ENCODE data around the gene THOC6. TPM values are rescaled to one million over a fixed set of nuclear protein-coding genes. Genes with fewer than 3 reads are reported as not detected.
A peak's percentile ranks its signal among the peaks of the same experiment; 100 is the strongest.

The THOC6 gene
- total RNA-seq, 1 donor from 2014 or later, result 29.4 TPM

- no peak for DNase-seq (ENCODE audit: low spot score)
Measured at GRCh38 chr16:2991566-2992261, 32.1 kb upstream of the THOC6 start.

GRCh38 chr16:2992383-2993081, 31.3 kb upstream of the THOC6 start:
- DNase-seq (ENCODE audit: low spot score), result no peak

- DNase-seq (ENCODE audit: low spot score), result no peak
Measured at GRCh38 chr16:2996298-2996697, 27.5 kb upstream of the THOC6 start.

- no peak for DNase-seq (ENCODE audit: low spot score)
Measured at GRCh38 chr16:2999929-3000328, 23.9 kb upstream of the THOC6 start.

GRCh38 chr16:3000540-3000939, 23.3 kb upstream of the THOC6 start:
- DNase-seq (ENCODE audit: low spot score), result no peak

- no peak for DNase-seq (ENCODE audit: low spot score)
Measured at GRCh38 chr16:3001316-3001715, 22.5 kb upstream of the THOC6 start.

GRCh38 chr16:3003582-3004270, 20.1 kb upstream of the THOC6 start:
- peak; percentile 99 for DNase-seq (ENCODE audit: low spot score)

- no peak for DNase-seq (ENCODE audit: low spot score)
Measured at GRCh38 chr16:3004319-3004718, 19.5 kb upstream of the THOC6 start.

GRCh38 chr16:3004781-3005284, 19.0 kb upstream of the THOC6 start:
- DNase-seq (ENCODE audit: low spot score), result no peak

- DNase-seq (ENCODE audit: low spot score), result no peak
Measured at GRCh38 chr16:3007059-3007956, 16.5 kb upstream of the THOC6 start.

- DNase-seq (ENCODE audit: low spot score), result no peak
Measured at GRCh38 chr16:3007957-3008689, 15.7 kb upstream of the THOC6 start.

GRCh38 chr16:3008690-3009037, 15.2 kb upstream of the THOC6 start:
- no peak for DNase-seq (ENCODE audit: low spot score)

- peak; percentile 80 for DNase-seq (ENCODE audit: low spot score)
Measured at GRCh38 chr16:3009568-3010390, 14.1 kb upstream of the THOC6 start.

- no peak for DNase-seq (ENCODE audit: low spot score)
Measured at GRCh38 chr16:3010510-3010909, 13.3 kb upstream of the THOC6 start.

GRCh38 chr16:3012246-3012645, 11.6 kb upstream of the THOC6 start:
- DNase-seq (ENCODE audit: low spot score), result no peak

- no peak for DNase-seq (ENCODE audit: low spot score)
Measured at GRCh38 chr16:3012828-3013420, 10.9 kb upstream of the THOC6 start, which contains the start of gene CLDN9. Gene CLDN9 (plus strand): TSS chr16:3012923. CDS start chr16:3013363, 440 bp downstream.

GRCh38 chr16:3013491-3013951, 10.3 kb upstream of the THOC6 start:
- DNase-seq (ENCODE audit: low spot score), result no peak

GRCh38 chr16:3013998-3014690, 9.7 kb upstream of the THOC6 start:
- no peak for DNase-seq (ENCODE audit: low spot score)

GRCh38 chr16:3014971-3015370, 8.9 kb upstream of the THOC6 start:
- DNase-seq (ENCODE audit: low spot score), result no peak

All from umbilical cord (tissue), 2 donors.